Activated naive CD8-positive, alpha-beta T cell treated with anti-CD3 and anti-CD28 coated beads for 36 hours (primary cell): Measurements from ENCODE around the gene ELFN1. TPM values are rescaled to one million over a fixed set of nuclear protein-coding genes. Genes with fewer than 3 reads are reported as not detected.

Experiments used
- DNase-seq: peaks from one replicate; pipeline ENCODE4 v3.0.0; 2021
- H3K27ac Mint-ChIP-seq: one replicate; pipeline ENCODE4 v1.8.0; 2022; ENCODE audit warnings: mild to moderate bottlenecking, moderate library complexity, mixed read lengths
- H3K27me3 Mint-ChIP-seq: one replicate; pipeline ENCODE4 v1.8.0; 2022; ENCODE audit warnings: mild to moderate bottlenecking, mixed read lengths
- H3K36me3 Mint-ChIP-seq: one replicate; pipeline ENCODE4 v1.8.0; 2021; ENCODE audit warnings: mild to moderate bottlenecking, mixed read lengths
- H3K4me1 Mint-ChIP-seq: one replicate; pipeline ENCODE4 v1.8.0; 2021; ENCODE audit warnings: mixed read lengths
- H3K4me3 Mint-ChIP-seq: one replicate; pipeline ENCODE4 v1.8.0; 2022; ENCODE audit warnings: mild to moderate bottlenecking, moderate library complexity, mixed read lengths
- H3K9me3 Mint-ChIP-seq: one replicate; pipeline ENCODE4 v1.8.0; 2022; ENCODE audit warnings: mixed read lengths
- total RNA-seq, 2 experiments: library from RNA; stranded (reverse); gene quantifications; one replicate each; pipeline ENCODE4 v1.2.3, GENCODE V29; 2021

Gene ELFN1
- total RNA-seq, 2 experiments from 2014 or later: 0.14 to 0.19 TPM

- Mint-ChIP-seq H3K27ac (no peak overlapping the region), H3K4me1 (peaks cover 14% of the 10 kb centered on the region), H3K9me3 (no peaks in the 10 kb centered on the region), H3K36me3 (no peaks in the 10 kb centered on the region), H3K4me3 (no peak overlapping the region), H3K27me3 (no peaks in the 10 kb centered on the region)
- DNase-seq: no peak
Observed at GRCh38 chr7:1745018-1745532, 75.0 kb downstream of the ELFN1 start.

GRCh38 chr7:1745576-1746490 is 75.8 kb downstream of the ELFN1 start:
- H3K27ac Mint-ChIP-seq: no peak overlapping the region
- no peak overlapping the region for H3K4me3 Mint-ChIP-seq
- no peaks in the 10 kb centered on the region for H3K27me3 Mint-ChIP-seq
- no peak for DNase-seq
- H3K36me3 Mint-ChIP-seq: no peaks in the 10 kb centered on the region
- no peaks in the 10 kb centered on the region for H3K9me3 Mint-ChIP-seq
- peaks cover 14% of the 10 kb centered on the region for H3K4me1 Mint-ChIP-seq

- Mint-ChIP-seq H3K27me3 (no peaks in the 10 kb centered on the region), H3K36me3 (no peaks in the 10 kb centered on the region), H3K4me1 (peaks cover 14% of the 10 kb centered on the region), H3K9me3 (no peaks in the 10 kb centered on the region), H3K27ac (no peak overlapping the region), H3K4me3 (no peak overlapping the region)
- DNase-seq: no peak
Observed at GRCh38 chr7:1746491-1746975, 76.5 kb downstream of the ELFN1 start.

- Mint-ChIP-seq H3K27ac (no peak overlapping the region), H3K36me3 (no peaks in the 10 kb centered on the region), H3K4me3 (no peak overlapping the region)
Observed at GRCh38 chr7:1747004-1747801, 77.1 kb downstream of the ELFN1 start.

GRCh38 chr7:1748076-1748838 is 78.2 kb downstream of the ELFN1 start:
- DNase-seq: no peak
- Mint-ChIP-seq H3K9me3 (no peaks in the 10 kb centered on the region), H3K4me3 (no peak overlapping the region), H3K27me3 (no peaks in the 10 kb centered on the region), H3K36me3 (no peaks in the 10 kb centered on the region), H3K4me1 (peaks cover 7% of the 10 kb centered on the region), H3K27ac (no peak overlapping the region)

More at GRCh38 chr7:1747004-1747801, 77.1 kb downstream of the ELFN1 start:
- Mint-ChIP-seq H3K27me3 (no peaks in the 10 kb centered on the region), H3K4me1 (peaks cover 14% of the 10 kb centered on the region), H3K9me3 (no peaks in the 10 kb centered on the region)
- no peak for DNase-seq

GRCh38 chr7:1748839-1749173 is 78.7 kb downstream of the ELFN1 start:
- no peak overlapping the region for H3K4me3 Mint-ChIP-seq

GRCh38 chr7:1749351-1749863 is 79.3 kb downstream of the ELFN1 start:
- H3K4me3 Mint-ChIP-seq: no peak overlapping the region

More at GRCh38 chr7:1748839-1749173, 78.7 kb downstream of the ELFN1 start:
- H3K4me1 Mint-ChIP-seq: peaks cover 7% of the 10 kb centered on the region
- H3K27ac Mint-ChIP-seq: no peak overlapping the region
- DNase-seq: no peak
- H3K27me3 Mint-ChIP-seq: no peaks in the 10 kb centered on the region
- H3K36me3 Mint-ChIP-seq: no peaks in the 10 kb centered on the region
- H3K9me3 Mint-ChIP-seq: no peaks in the 10 kb centered on the region

GRCh38 chr7:1749864-1750466 is 79.9 kb downstream of the ELFN1 start:
- Mint-ChIP-seq H3K4me1 (peaks cover 10% of the 10 kb centered on the region), H3K36me3 (no peaks in the 10 kb centered on the region), H3K4me3 (no peak overlapping the region), H3K27me3 (no peaks in the 10 kb centered on the region), H3K9me3 (no peaks in the 10 kb centered on the region), H3K27ac (no peak overlapping the region)
- no peak for DNase-seq

More at GRCh38 chr7:1749351-1749863, 79.3 kb downstream of the ELFN1 start:
- Mint-ChIP-seq H3K4me1 (peaks cover 9% of the 10 kb centered on the region), H3K9me3 (no peaks in the 10 kb centered on the region), H3K27me3 (no peaks in the 10 kb centered on the region), H3K36me3 (no peaks in the 10 kb centered on the region), H3K27ac (no peak overlapping the region)
- DNase-seq: no peak

- Mint-ChIP-seq H3K36me3 (no peaks in the 10 kb centered on the region), H3K4me1 (peaks cover 10% of the 10 kb centered on the region), H3K27me3 (no peaks in the 10 kb centered on the region), H3K27ac (no peak overlapping the region), H3K9me3 (no peaks in the 10 kb centered on the region), H3K4me3 (no peak overlapping the region)
- DNase-seq: no peak
Observed at GRCh38 chr7:1750541-1751021, 80.5 kb downstream of the ELFN1 start.

- no peak overlapping the region for H3K4me3 Mint-ChIP-seq
- H3K27me3 Mint-ChIP-seq: peaks cover 4% of the 10 kb centered on the region
- no peaks in the 10 kb centered on the region for H3K36me3 Mint-ChIP-seq
- no peak overlapping the region for H3K27ac Mint-ChIP-seq
- H3K4me1 Mint-ChIP-seq: peaks cover 10% of the 10 kb centered on the region
- no peaks in the 10 kb centered on the region for H3K9me3 Mint-ChIP-seq
- no peak for DNase-seq
Observed at GRCh38 chr7:1752111-1752510, 82.0 kb downstream of the ELFN1 start.

- Mint-ChIP-seq H3K4me3 (no peak overlapping the region), H3K27ac (no peak overlapping the region), H3K4me1 (peaks cover 7% of the 10 kb centered on the region), H3K36me3 (no peaks in the 10 kb centered on the region), H3K27me3 (peaks cover 4% of the 10 kb centered on the region), H3K9me3 (no peaks in the 10 kb centered on the region)
- DNase-seq: no peak
Observed at GRCh38 chr7:1752771-1753563, 82.9 kb downstream of the ELFN1 start.

- Mint-ChIP-seq H3K4me3 (no peak overlapping the region), H3K36me3 (no peaks in the 10 kb centered on the region), H3K27me3 (peaks cover 8% of the 10 kb centered on the region), H3K27ac (no peak overlapping the region), H3K4me1 (peaks cover 4% of the 10 kb centered on the region), H3K9me3 (no peaks in the 10 kb centered on the region)
- DNase-seq: no peak
Observed at GRCh38 chr7:1753564-1753867, 83.4 kb downstream of the ELFN1 start.

GRCh38 chr7:1754345-1754908 is 84.3 kb downstream of the ELFN1 start:
- Mint-ChIP-seq H3K27me3 (peaks cover 8% of the 10 kb centered on the region), H3K36me3 (no peaks in the 10 kb centered on the region), H3K9me3 (no peaks in the 10 kb centered on the region), H3K4me1 (peaks cover 4% of the 10 kb centered on the region), H3K4me3 (no peak overlapping the region), H3K27ac (no peak overlapping the region)
- DNase-seq: no peak
